Colonic mucosa (tissue), 4 donors: ENCODE results near the gene HEG1. TPM values are rescaled to one million over a fixed set of nuclear protein-coding genes. Genes with fewer than 3 reads are reported as not detected.

ENCODE experiments used
- DNase-seq: peaks from one replicate; pipeline ENCODE4 v3.0.0-alpha.2; 2020
- H3K27ac ChIP-seq: fragments of 200-600 bp; one replicate; pipeline ENCODE4 v1.8.0; 2021
- H3K27me3 ChIP-seq: fragments of 200-600 bp; one replicate; pipeline ENCODE4 v1.8.0; 2021
- H3K36me3 ChIP-seq: fragments of 200-600 bp; one replicate; pipeline ENCODE4 v1.8.0; 2021
- H3K4me1 ChIP-seq: fragments of 200-600 bp; one replicate; pipeline ENCODE4 v1.8.0; 2021; ENCODE audit warnings: mild to moderate bottlenecking
- H3K4me3 ChIP-seq: fragments of 200-600 bp; one replicate; pipeline ENCODE4 v1.8.0; 2021
- H3K9ac ChIP-seq, 2 donors: one replicate each; pipeline ENCODE4 v1.7.0; 2013; ENCODE audit warnings: control low read depth in 2 of 2, low read depth in 2 of 2, low read length in 2 of 2
- H3K9me3 ChIP-seq: fragments of 200-600 bp; one replicate; pipeline ENCODE4 v1.8.0; 2021
- CTCF ChIP-seq: fragments of 200-600 bp; IDR thresholded peaks from one replicate; pipeline ENCODE4 v1.8.0; 2022; ENCODE audit warnings: antibody characterized with exemption, mild to moderate bottlenecking
- intact Hi-C: fragments of 100-400 bp; cut with DNase I; formaldehyde crosslinking; loops from one replicate; pipeline ENCODE4 v1.14.1; 2022
- total RNA-seq, 2 donors: library from RNA; stranded (reverse); fragmentation: NEBNext Ultra II Directional in 1 of 2; extraction: Animal tissue kit (Norgen Biotek cat#: 25700) in 1 of 2; gene quantifications; one replicate each; pipeline ENCODE4 v1.2.1, GENCODE V29; 2021
- donor health status: healthy.
- donor health status: DM: no; HTN: no; CAD: no.
- donor health status: DM: no; HTN: no; CAD: no.

HEG1 gene
- total RNA-seq, 2 donors from 2014 or later, result 5.1 to 10.7 TPM

GRCh38 chr3:125000661-125001060, 55.1 kb downstream of the HEG1 start:
- Histone ChIP-seq H3K9ac (no peak overlapping the region), H3K9me3 (no peaks in the 10 kb centered on the region), H3K27me3 (no peaks in the 10 kb centered on the region), H3K36me3 (no peaks in the 10 kb centered on the region), H3K27ac (no peak overlapping the region), H3K4me3 (no peak overlapping the region), H3K4me1 (peaks cover 2% of the 10 kb centered on the region)
- DNase-seq, result no peak
- TF ChIP-seq CTCF, result no peak
- intact Hi-C loops, result loop anchor here (5.0 kb wide), 1 partner anchor 42 kb away; no protein-coding TSS in a partner anchor

- Histone ChIP-seq H3K4me1 (peaks cover 2% of the 10 kb centered on the region), H3K27me3 (no peaks in the 10 kb centered on the region), H3K9ac (no peak overlapping the region), H3K4me3 (no peak overlapping the region), H3K27ac (no peak overlapping the region), H3K36me3 (no peaks in the 10 kb centered on the region), H3K9me3 (no peaks in the 10 kb centered on the region)
- DNase-seq, result no peak
- TF ChIP-seq CTCF, result no peak
- intact Hi-C loops, result loop anchor here (5.0 to 10.0 kb wide), 4 partner anchors 42 to 585 kb away; no protein-coding TSS in a partner anchor
These were observed 55.8 kb downstream of the HEG1 start for GRCh38 chr3:124999897-125000435.

- intact Hi-C loops, result loop anchor here (5.0 to 10.0 kb wide), 3 partner anchors 165 to 585 kb away; no protein-coding TSS in a partner anchor
- no peak overlapping the region for H3K27ac ChIP-seq
- H3K4me3 ChIP-seq, result no peak overlapping the region
- no peak for TF ChIP-seq CTCF
- peaks cover 2% of the 10 kb centered on the region for H3K4me1 ChIP-seq
- no peaks in the 10 kb centered on the region for H3K27me3 ChIP-seq
- H3K9me3 ChIP-seq, result no peaks in the 10 kb centered on the region
- DNase-seq, result no peak
- H3K9ac ChIP-seq, result no peak overlapping the region
- no peaks in the 10 kb centered on the region for H3K36me3 ChIP-seq
These were observed 56.5 kb downstream of the HEG1 start for GRCh38 chr3:124999317-124999716.

- no peaks in the 10 kb centered on the region for H3K9me3 ChIP-seq
- intact Hi-C loops, result loop anchor here (5.0 to 10.0 kb wide), 3 partner anchors 167 to 587 kb away; no protein-coding TSS in a partner anchor
- no peak overlapping the region for H3K27ac ChIP-seq
- no peak overlapping the region for H3K9ac ChIP-seq
- no peaks in the 10 kb centered on the region for H3K27me3 ChIP-seq
- H3K4me1 ChIP-seq, result peaks cover under 1% of the 10 kb centered on the region
- H3K36me3 ChIP-seq, result no peaks in the 10 kb centered on the region
- no peak overlapping the region for H3K4me3 ChIP-seq
- no peak for TF ChIP-seq CTCF
- DNase-seq, result no peak
These were observed 57.6 kb downstream of the HEG1 start for GRCh38 chr3:124998247-124998630.

- DNase-seq, result no peak
- H3K9ac ChIP-seq, result no peak overlapping the region
- no peaks in the 10 kb centered on the region for H3K27me3 ChIP-seq
- H3K4me1 ChIP-seq, result no peaks in the 10 kb centered on the region
- intact Hi-C loops, result loop anchor here (5.0 to 10.0 kb wide), 3 partner anchors 167 to 587 kb away; no protein-coding TSS in a partner anchor
- H3K27ac ChIP-seq, result no peak overlapping the region
- no peak overlapping the region for H3K4me3 ChIP-seq
- H3K9me3 ChIP-seq, result no peaks in the 10 kb centered on the region
- no peaks in the 10 kb centered on the region for H3K36me3 ChIP-seq
- no peak for TF ChIP-seq CTCF
These were observed 58.2 kb downstream of the HEG1 start for GRCh38 chr3:124997303-124998246.
